ENCODE results near the gene CYTH2. TPM values are rescaled to one million over a fixed set of nuclear protein-coding genes. Genes with fewer than 3 reads are reported as not detected.

CYTH2 gene
- total and polyA plus RNA-seq, 2 of the 8 experiments (the other 6 are each of a cell fraction or from before 2014, with no cell fraction given): 43.7 to 71.4 TPM

- TF ChIP-seq CBX5 (IDR thresholded peaks at IDR 0.05; ENCODE audit: low read depth, low read length) (no peak), CTCF (IDR thresholded peaks at IDR 0.05; ENCODE audit: control extremely low read depth in 1 of 3, insufficient read depth in 1 of 3, low read depth in 1 of 3, low read length in 3 of 3) (no peak), GTF2F1 (IDR thresholded peaks at IDR 0.05; ENCODE audit: borderline replicate concordance, low read depth, low read length) (no peak), EP300 (IDR thresholded peaks at IDR 0.05; ENCODE audit: borderline replicate concordance in 1 of 2, low read depth in 2 of 2, low read length in 2 of 2) (no peak), KDM4A (IDR thresholded peaks at IDR 0.05; ENCODE audit: low read depth, low read length, severe bottlenecking) (no peak), RBBP5 (IDR thresholded peaks at IDR 0.05; ENCODE audit: borderline replicate concordance, low read depth, low read length) (no peak), YY1 (IDR thresholded peaks at IDR 0.05; ENCODE audit: low read depth, low read length) (no peak), CEBPB (IDR thresholded peaks at IDR 0.05; ENCODE audit: low read depth, low read length) (no peak), KDM1A (IDR thresholded peaks at IDR 0.05; ENCODE audit: borderline replicate concordance, low read length) (no peak), CBX8 (IDR thresholded peaks at IDR 0.05; ENCODE audit: borderline replicate concordance, low read depth, low read length) (no peak), GABPA (IDR thresholded peaks at IDR 0.05; ENCODE audit: borderline replicate concordance, insufficient read depth, low read length) (no peak)
Measured at GRCh38 chr19:48473161-48473966, 4.2 kb downstream of the CYTH2 start (continued).
